WTC11 (cell line): ENCODE measurements around the gene GPR152. TPM values are rescaled to one million over a fixed set of nuclear protein-coding genes. Genes with fewer than 3 reads are reported as not detected.
"Not testable (repeated sequence)": the region's sequence is repeated elsewhere in the genome, so short reads cannot be mapped to it uniquely, and the experiment has no call there.

Experiments
- ATAC-seq: fragments of 200-7000 bp; cut with Tn5 transposase; 2 replicates; pipeline ENCODE4 v1.10.0; 2021; ENCODE audit warnings: mild to moderate bottlenecking, moderate library complexity
- CTCF ChIA-PET: fragments of 300-600 bp; sonication (Branson Sonifier 250); formaldehyde crosslinking; loops from one replicate; lab custom pipeline; 2021; ENCODE audit warnings: antibody characterized with exemption; lab: Charles Lee
- POLR2A ChIA-PET: fragments of 350-600 bp; sonication (Branson Sonifier 250); formaldehyde crosslinking; loops from one replicate; lab custom pipeline; 2021; ENCODE audit warnings: antibody characterized with exemption; lab: Charles Lee
- DNase-seq: peaks from one replicate; pipeline ENCODE4 v3.0.0; 2021; ENCODE audit warnings: low spot score
- H3K27ac Mint-ChIP-seq: 2 replicates; pipeline ENCODE4 v1.8.0; 2021; ENCODE audit warnings: mixed read lengths
- H3K27me3 Mint-ChIP-seq: 2 replicates; pipeline ENCODE4 v1.8.0; 2021; ENCODE audit warnings: low read depth, mild to moderate bottlenecking, moderate library complexity, mixed read lengths
- H3K36me3 Mint-ChIP-seq: 2 replicates; pipeline ENCODE4 v1.8.0; 2021; ENCODE audit warnings: mixed read lengths
- H3K4me1 Mint-ChIP-seq: 2 replicates; pipeline ENCODE4 v1.8.0; 2022; ENCODE audit warnings: mixed read lengths
- H3K4me3 Mint-ChIP-seq: 2 replicates; pipeline ENCODE4 v1.8.0; 2021; ENCODE audit warnings: mild to moderate bottlenecking, moderate library complexity, mixed read lengths
- H3K9me3 Mint-ChIP-seq: 2 replicates; pipeline ENCODE4 v1.8.0; 2021; ENCODE audit warnings: mixed read lengths
- CDX4 ChIP-seq: fragments of 250-450 bp; sonication (Bioruptor Pico); IDR thresholded peaks from 2 replicates; pipeline ENCODE4 v1.9.0; 2021; ENCODE audit warnings: moderate library complexity, mild to moderate bottlenecking, inconsistent platforms, borderline replicate concordance
- CTCF ChIP-seq: fragments of 200-600 bp; IDR thresholded peaks from 2 replicates; pipeline ENCODE4 v1.8.0; 2022; ENCODE audit warnings: antibody characterized with exemption
- EMX1 ChIP-seq: fragments of 250-450 bp; sonication (Bioruptor Pico); IDR thresholded peaks from 2 replicates; pipeline ENCODE4 v1.8.0; 2021; ENCODE audit warnings: mild to moderate bottlenecking
- FOXP4 ChIP-seq: sonication (generic); formaldehyde crosslinking; IDR thresholded peaks from 2 replicates; pipeline ENCODE4 v1.8.0; 2022; ENCODE audit warnings: mild to moderate bottlenecking, missing genetic modification reagents
- GABPB1 ChIP-seq: sonication (generic); formaldehyde crosslinking; IDR thresholded peaks from 2 replicates; pipeline ENCODE4 v1.8.1; 2023; ENCODE audit warnings: mild to moderate bottlenecking, missing genetic modification reagents
- HMGXB4 ChIP-seq: sonication (generic); formaldehyde crosslinking; IDR thresholded peaks from 2 replicates; pipeline ENCODE4 v1.8.1; 2023; ENCODE audit warnings: mild to moderate bottlenecking, moderate library complexity, missing genetic modification reagents
- JAZF1 ChIP-seq: fragments of 250-450 bp; sonication (Bioruptor Pico); IDR thresholded peaks from 2 replicates; pipeline ENCODE4 v1.9.0; 2021; ENCODE audit warnings: moderate library complexity, mild to moderate bottlenecking, inconsistent platforms
- JUN ChIP-seq: sonication (generic); formaldehyde crosslinking; IDR thresholded peaks from 2 replicates; pipeline ENCODE4 v1.8.0; 2023; ENCODE audit warnings: mild to moderate bottlenecking, missing genetic modification reagents
- MAX ChIP-seq: sonication (generic); formaldehyde crosslinking; IDR thresholded peaks from 2 replicates; pipeline ENCODE4 v1.8.0; 2022; ENCODE audit warnings: mild to moderate bottlenecking, missing genetic modification reagents
- TEAD1 ChIP-seq: sonication (generic); formaldehyde crosslinking; IDR thresholded peaks from 2 replicates; pipeline ENCODE4 v1.8.0; 2022; ENCODE audit warnings: mild to moderate bottlenecking, missing genetic modification reagents
- USF2 ChIP-seq: sonication (generic); formaldehyde crosslinking; IDR thresholded peaks from 2 replicates; pipeline ENCODE4 v1.8.1; 2023; ENCODE audit warnings: mild to moderate bottlenecking, missing genetic modification reagents, moderate library complexity
- ZNF219 ChIP-seq: sonication (generic); formaldehyde crosslinking; IDR thresholded peaks from 2 replicates; pipeline ENCODE4 v1.8.0; 2023; ENCODE audit warnings: missing genetic modification reagents, mild to moderate bottlenecking, borderline replicate concordance
- ZNF263 ChIP-seq: sonication (generic); formaldehyde crosslinking; IDR thresholded peaks from 2 replicates; pipeline ENCODE4 v1.8.1; 2022; ENCODE audit warnings: low read depth, mild to moderate bottlenecking, moderate library complexity, missing genetic modification reagents
- total RNA-seq: library from RNA; stranded (reverse); gene quantifications from 3 replicates; pipeline ENCODE4 v1.2.3, GENCODE V29; 2021

GPR152 gene
- total RNA-seq, 1 experiment from 2014 or later, result not detected

- TF ChIP-seq HMGXB4 (CRISPR knock-in tag) (peak; percentile 85; the same call in 1 of the 2 replicates), CTCF (no peak), JUN (CRISPR knock-in tag) (no peak), MAX (no peak; the same call in none of the 2 replicates), JAZF1 (no peak), ZNF263 (CRISPR knock-in tag) (no peak), EMX1 (CRISPR knock-in tag) (no peak), FOXP4 (CRISPR knock-in tag) (peak; percentile 83; the same call in 1 of the 2 replicates), GABPB1 (peak; percentile 86), CDX4 (no peak), USF2 (CRISPR knock-in tag) (peak; percentile 60), TEAD1 (CRISPR knock-in tag) (peak; percentile 41; the same call in 1 of the 2 replicates), ZNF219 (CRISPR knock-in tag) (no peak)
- TF ChIP-seq, all 79 proteins: peak for 19
These were observed 24.2 kb downstream of the GPR152 start, which contains the start of gene RPS6KB2 (continued) for GRCh38 chr11:67428052-67429001.

GRCh38 chr11:67427364-67427859, 25.1 kb downstream of the GPR152 start:
- not testable (repeated sequence) for DNase-seq, ATAC-seq, H3K9me3 Mint-ChIP-seq, H3K27me3 Mint-ChIP-seq, H3K4me1 Mint-ChIP-seq, H3K36me3 Mint-ChIP-seq
- POLR2A ChIA-PET, result interaction anchor here (0.9 to 2.7 kb wide), 3 partner anchors 26 to 41 kb away, joined by 3 to 10 read pairs (median 3); partner anchors contain the start of genes PPP1CA and TMEM134
- Mint-ChIP-seq H3K27ac (peak overlapping the region; percentile 93), H3K4me3 (peak overlapping the region; percentile 97)
- CTCF ChIA-PET, result interaction anchor here (1.1 to 4.5 kb wide), 2 partner anchors 26 to 36 kb away, joined by 3 to 23 read pairs; partner anchors contain the start of genes PPP1CA and RAD9A
